Smooth muscle cell (in vitro differentiated cells): Measurements from ENCODE around the gene RTN4R. TPM values are rescaled to one million over a fixed set of nuclear protein-coding genes. Genes with fewer than 3 reads are reported as not detected.
A peak's percentile ranks its signal among the peaks of the same experiment; 100 is the strongest.
"Not testable (repeated sequence)": the region's sequence is repeated elsewhere in the genome, so short reads cannot be mapped to it uniquely, and the experiment has no call there.

ENCODE experiments used
- DNase-seq: peaks from one replicate; lab custom pipeline; 2025; ENCODE audit not compliant: unreplicated experiment; lab: John Stamatoyannopoulos, UW
- H2AFZ ChIP-seq: fragments of 200-600 bp; sonication (generic); 2 replicates; pipeline ENCODE4 v1.6.0; 2016; ENCODE audit warnings: antibody characterized with exemption, low read depth, mild to moderate bottlenecking
- H3F3A ChIP-seq: fragments of 200-600 bp; sonication (generic); 2 replicates; pipeline ENCODE4 v1.6.0; 2017; ENCODE audit warnings: antibody characterized with exemption, low read depth
- H3K27ac ChIP-seq: fragments of 200-600 bp; sonication (generic); 2 replicates; pipeline ENCODE4 v1.5.1; 2016; ENCODE audit warnings: low read depth, mild to moderate bottlenecking
- H3K27me3 ChIP-seq: fragments of 200-600 bp; sonication (generic); 2 replicates; pipeline ENCODE4 v1.6.1; 2016; ENCODE audit warnings: low read depth, mild to moderate bottlenecking
- H3K36me3 ChIP-seq: fragments of 200-600 bp; sonication (generic); 2 replicates; pipeline ENCODE4 v1.5.1; 2016; ENCODE audit warnings: low read depth
- H3K4me1 ChIP-seq: fragments of 200-600 bp; sonication (generic); 2 replicates; pipeline ENCODE4 v1.5.1; 2016; ENCODE audit warnings: low read depth
- H3K4me2 ChIP-seq: fragments of 200-600 bp; sonication (generic); 2 replicates; pipeline ENCODE4 v1.6.0; 2016; ENCODE audit warnings: mild to moderate bottlenecking
- H3K4me3 ChIP-seq: fragments of 200-600 bp; sonication (generic); 2 replicates; pipeline ENCODE4 v1.5.1; 2016; ENCODE audit warnings: mild to moderate bottlenecking
- H3K79me2 ChIP-seq: fragments of 200-600 bp; sonication (generic); 2 replicates; pipeline ENCODE4 v1.6.0; 2016; ENCODE audit warnings: low read depth, mild to moderate bottlenecking
- H3K9ac ChIP-seq: fragments of 200-600 bp; sonication (generic); 2 replicates; pipeline ENCODE4 v1.6.0; 2016; ENCODE audit warnings: low read depth
- H3K9me3 ChIP-seq: fragments of 200-600 bp; sonication (generic); replicated peaks from 2 replicates; pipeline ENCODE4 v1.5.1; 2016; ENCODE audit warnings: low read depth
- H4K20me1 ChIP-seq: fragments of 200-600 bp; sonication (generic); 2 replicates; pipeline ENCODE4 v1.6.0; 2016; ENCODE audit warnings: low read depth
- CTCF ChIP-seq: fragments of 200-600 bp; sonication (generic); IDR thresholded peaks from 2 replicates; pipeline ENCODE4 v1.5.1; 2017; ENCODE audit warnings: borderline replicate concordance, mild to moderate bottlenecking, antibody characterized with exemption; ENCODE audit not compliant: insufficient read depth, poor library complexity, severe bottlenecking
- WGBS: methylation state at CpG from one replicate; pipeline ENCODE4 v1.1.7; 2016; ENCODE audit warnings: low lambda C conversion rate; 5-methylcytosine and 5-hydroxymethylcytosine counted together
- polyA plus RNA-seq: library from polyadenylated mRNA; unstranded; fragments of >200 nt; fragmentation: Nextera tagmentation; extraction: Ambion mirVana; gene quantifications from 2 replicates; pipeline ENCODE4 v1.2.1, GENCODE V29; 2016
- total RNA-seq: library from RNA; depleted of rRNA; stranded (reverse); fragments of >200 nt; gene quantifications from 2 replicates; pipeline ENCODE4 v1.2.3, GENCODE V29; 2014

Gene RTN4R
- total and polyA plus RNA-seq, 2 experiments from 2014 or later = 1.8 to 4.7 TPM

DNA sequence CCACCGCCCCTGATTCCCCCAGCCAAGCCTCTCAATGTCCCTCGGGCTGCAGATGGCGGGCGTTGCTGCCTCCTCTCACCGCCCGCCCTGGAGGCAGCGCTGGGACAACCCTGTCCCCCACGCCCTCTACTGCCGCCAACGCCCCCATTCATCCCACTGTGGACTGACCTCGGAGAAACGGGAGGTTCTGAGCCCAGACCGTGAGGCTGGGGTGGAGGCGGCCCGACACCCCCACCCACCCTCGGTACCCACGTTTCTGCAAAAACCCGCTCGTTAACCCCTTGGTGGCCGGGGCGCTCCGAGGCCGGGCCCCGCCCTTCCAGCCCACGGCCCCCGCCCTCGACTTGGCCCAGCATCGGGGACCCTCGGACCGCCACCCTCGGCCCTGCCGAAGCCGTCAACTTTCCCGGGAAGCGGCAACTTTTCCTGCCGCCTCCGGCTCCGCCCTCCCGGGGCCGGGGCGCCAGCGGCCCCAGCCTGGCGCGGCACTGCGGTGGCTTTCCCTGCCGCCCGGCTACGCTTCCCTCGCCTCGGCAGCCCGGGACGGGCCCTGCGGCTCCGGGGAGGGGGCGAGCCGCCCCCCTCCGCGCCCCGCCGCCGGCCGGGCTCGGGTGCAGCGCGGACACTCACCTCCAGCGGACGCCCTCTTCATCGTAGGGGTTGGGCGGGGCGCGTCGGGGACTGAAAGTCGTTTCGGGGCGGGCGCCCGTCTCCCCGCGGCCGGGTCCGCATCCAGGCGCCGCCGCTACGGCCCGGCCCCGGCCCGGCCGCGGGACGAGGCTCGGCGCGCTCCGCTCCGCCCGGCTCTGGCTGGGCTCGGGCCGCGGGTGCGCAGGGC lies 458 bp downstream of the RTN4R start:
- Histone ChIP-seq H2AFZ (no peak overlapping the region), H3K4me2 (peak overlapping the region; percentile 90), H3K4me1 (peaks cover 7% of the 10 kb centered on the region), H3K79me2 (no peaks in the 10 kb centered on the region), H3K27ac (no peak overlapping the region), H3K9ac (no peak overlapping the region), H4K20me1 (no peaks in the 10 kb centered on the region), H3K27me3 (no peaks in the 10 kb centered on the region), H3K9me3 (no peaks in the 10 kb centered on the region), H3K36me3 (no peaks in the 10 kb centered on the region), H3F3A (no peaks in the 10 kb centered on the region), H3K4me3 (peak overlapping the region; percentile 50)
- WGBS = under 1% methylated on average over 30 of the region's 101 CpGs
- no peak for TF ChIP-seq CTCF
- DNase-seq = no peak

DNA sequence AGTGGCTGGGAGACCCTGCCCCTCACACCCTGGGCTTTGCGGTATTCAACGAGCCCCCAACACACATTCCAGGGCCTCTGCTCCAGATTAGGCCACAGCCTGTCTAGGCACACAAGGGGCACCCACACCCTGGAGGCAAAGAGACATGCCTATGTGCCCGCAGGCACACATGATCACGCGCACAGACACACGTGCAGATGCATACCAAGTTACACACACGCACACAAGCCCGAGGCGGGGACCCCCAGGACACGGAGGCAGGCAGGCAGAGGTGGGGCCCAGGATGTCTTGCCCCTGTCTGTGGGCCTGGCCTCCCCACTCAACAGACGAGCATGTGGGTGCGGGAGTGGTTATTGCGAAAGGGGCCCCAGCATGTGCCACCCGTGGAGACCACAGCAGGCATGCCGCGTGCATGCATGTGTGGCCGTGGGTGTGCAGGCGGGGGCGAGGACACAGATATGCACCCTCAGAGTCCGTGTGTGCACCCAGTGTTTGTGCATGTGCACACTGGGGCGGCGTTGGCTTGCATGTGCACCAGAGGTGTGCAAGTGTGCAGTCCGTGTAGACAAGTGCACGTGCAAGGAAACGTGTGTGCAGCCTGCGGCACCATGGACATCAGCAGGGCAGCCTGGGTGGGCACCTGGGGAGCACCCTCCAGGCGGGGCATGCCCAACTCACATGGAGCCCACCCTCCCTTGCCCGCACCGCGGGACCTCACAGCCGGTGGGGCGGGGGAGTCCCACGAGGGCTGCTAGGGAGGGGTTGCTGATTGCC lies 1.3 kb downstream of the RTN4R start:
- Histone ChIP-seq H3K4me3 (peak overlapping the region; percentile 50), H3K4me2 (peak overlapping the region; percentile 90)
- not testable (repeated sequence) for H3K9me3 ChIP-seq, DNase-seq, H4K20me1 ChIP-seq, H3K4me1 ChIP-seq, H3K27ac ChIP-seq, H3K27me3 ChIP-seq, H2AFZ ChIP-seq, H3K79me2 ChIP-seq, H3F3A ChIP-seq, H3K36me3 ChIP-seq, H3K9ac ChIP-seq
- 86% methylated on average over 25 of the region's 33 CpGs for WGBS

DNA sequence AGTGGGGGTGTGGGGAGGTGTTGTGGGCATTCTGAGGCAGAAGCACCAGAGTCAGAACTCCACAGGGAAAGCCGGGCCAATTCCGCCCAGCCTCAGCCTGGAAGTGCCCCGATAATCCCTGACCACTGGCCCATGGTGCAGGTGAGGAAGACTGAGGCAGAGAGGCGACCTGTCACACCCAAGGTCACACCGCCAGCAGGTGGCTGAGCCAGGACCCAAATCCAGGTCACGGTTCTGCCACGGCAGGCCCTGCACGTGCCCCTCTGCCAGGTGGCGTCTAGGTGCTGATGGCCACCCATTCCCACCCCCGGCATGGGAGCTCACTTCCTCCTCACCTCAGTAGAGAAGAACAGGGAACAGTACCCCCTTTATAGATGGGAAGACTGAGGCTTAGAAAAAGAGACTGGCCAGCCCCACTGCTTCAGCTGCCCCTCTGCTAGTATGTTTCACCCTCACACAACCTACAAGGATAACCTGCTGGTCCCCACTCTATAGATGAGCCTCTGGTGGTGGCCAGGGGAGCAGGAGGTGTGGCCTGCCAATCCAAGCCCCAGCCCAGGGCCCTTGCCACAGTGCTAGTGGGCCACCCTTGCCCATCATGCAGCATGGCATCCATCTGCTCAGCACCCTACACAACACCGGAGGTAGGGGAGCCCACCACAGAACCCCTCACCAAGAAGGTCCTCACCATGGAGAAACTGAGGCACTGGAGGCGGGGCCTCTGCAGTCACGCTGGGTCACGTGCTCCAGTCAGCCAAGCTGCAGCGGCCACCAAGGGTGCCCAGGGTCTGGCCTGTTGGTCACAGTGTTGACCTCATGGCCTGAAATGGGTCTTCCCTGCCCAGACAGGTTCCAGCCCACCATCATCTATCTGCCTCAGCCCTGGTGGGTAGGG lies 2.1 kb downstream of the RTN4R start:
- not testable (repeated sequence) for H4K20me1 ChIP-seq, H2AFZ ChIP-seq, H3K27ac ChIP-seq, H3K4me3 ChIP-seq, H3K9ac ChIP-seq, H3K4me1 ChIP-seq, DNase-seq, H3K79me2 ChIP-seq, H3K27me3 ChIP-seq, H3K9me3 ChIP-seq, H3K4me2 ChIP-seq, H3K36me3 ChIP-seq, H3F3A ChIP-seq
- WGBS = 95% methylated on average over 15 of the region's 15 CpGs

DNA sequence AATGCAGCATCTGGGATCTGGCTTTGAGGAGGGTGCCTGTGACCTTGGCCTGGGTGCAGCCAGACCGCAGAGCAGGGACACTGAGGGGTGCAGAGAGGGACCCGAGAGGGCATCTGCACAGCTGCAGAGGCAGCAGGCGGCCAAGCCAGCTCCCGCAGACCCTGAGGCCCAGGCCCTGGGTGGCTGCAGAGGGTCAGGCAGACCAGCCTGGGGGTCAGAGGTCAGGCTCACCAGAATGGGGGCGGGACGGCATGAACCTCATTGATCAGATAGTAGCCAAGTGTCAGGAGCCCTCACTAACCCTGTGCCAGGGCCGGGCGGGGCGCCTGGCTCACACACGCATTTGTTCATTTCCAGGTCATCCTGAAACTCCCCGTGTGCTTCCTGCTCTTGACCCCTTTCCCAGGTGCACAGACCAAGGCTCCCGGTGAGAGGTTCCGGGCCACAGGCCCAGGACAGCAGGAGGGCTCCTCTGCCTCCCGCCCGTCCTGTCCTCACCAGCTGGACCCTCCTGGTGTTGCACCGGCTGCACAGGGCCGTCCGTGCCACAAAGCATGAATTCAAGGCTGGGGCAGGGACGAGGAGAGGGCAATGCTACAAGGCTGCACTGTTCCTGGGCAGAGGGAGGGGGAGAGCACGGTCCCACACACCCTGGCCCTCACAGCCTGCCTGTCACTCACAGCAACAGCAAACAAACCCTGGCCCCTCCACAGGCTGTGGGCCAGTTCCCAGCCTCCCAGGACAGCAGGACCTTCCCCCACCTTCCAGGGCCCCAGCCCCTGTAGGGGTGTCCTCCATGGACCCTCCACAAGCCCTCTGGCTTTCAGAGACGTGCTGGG lies 3.3 kb downstream of the RTN4R start:
- Histone ChIP-seq H3K27ac (no peak overlapping the region), H3K9ac (no peak overlapping the region), H3K27me3 (no peaks in the 10 kb centered on the region), H3K4me3 (no peak overlapping the region), H3F3A (no peaks in the 10 kb centered on the region), H3K4me1 (peaks cover 7% of the 10 kb centered on the region), H3K9me3 (no peaks in the 10 kb centered on the region), H3K4me2 (no peak overlapping the region), H4K20me1 (no peaks in the 10 kb centered on the region), H3K79me2 (no peaks in the 10 kb centered on the region), H3K36me3 (no peaks in the 10 kb centered on the region), H2AFZ (no peak overlapping the region)
- 84% methylated on average over 18 of the region's 21 CpGs for WGBS
- no peak for DNase-seq
- no peak for TF ChIP-seq CTCF

DNA sequence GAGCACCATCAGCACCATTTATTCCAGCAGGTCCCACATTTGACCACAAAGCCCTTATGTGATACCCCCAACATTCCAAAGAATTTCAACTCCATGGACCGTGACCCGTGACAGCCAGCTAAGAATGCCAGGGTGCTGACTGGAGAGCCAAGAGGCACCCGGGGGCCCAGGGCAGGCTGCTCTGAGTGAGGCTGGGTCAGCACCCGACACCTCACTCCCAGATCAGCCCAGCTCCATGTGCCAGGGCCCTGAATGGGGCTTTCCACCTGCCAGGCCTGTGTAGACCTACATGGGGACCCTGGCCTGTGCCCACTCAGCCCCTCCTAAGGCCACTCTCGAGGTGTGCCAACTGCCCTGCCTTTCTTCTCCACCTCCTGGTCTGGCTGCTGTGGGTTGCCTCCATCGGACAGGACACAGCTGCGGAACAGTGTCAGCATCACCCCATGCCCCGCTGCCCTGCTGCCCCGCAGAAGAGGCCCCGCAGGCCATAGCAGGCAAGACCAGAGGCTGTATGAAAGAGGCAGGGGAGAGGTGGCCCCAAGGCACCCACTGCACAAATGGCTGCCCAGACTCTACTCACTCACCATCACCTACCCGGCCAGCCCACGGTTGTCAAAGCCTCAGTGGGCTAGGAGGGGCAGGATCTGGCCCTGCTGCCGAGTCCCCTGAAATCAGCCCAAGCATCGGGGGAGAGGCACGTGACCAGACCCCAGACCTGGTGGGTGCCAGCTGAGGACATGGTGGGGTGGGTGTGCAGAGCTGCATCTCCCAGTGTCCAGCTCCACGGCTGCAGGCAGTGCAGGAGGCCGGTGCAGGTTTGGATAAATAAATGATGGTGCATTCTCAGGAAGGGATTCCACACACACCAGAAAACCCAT lies 4.5 kb downstream of the RTN4R start:
- H3K36me3 ChIP-seq, H3K27me3 ChIP-seq, H3K4me3 ChIP-seq, H3K9ac ChIP-seq, H3K9me3 ChIP-seq, H2AFZ ChIP-seq, H3K79me2 ChIP-seq, H4K20me1 ChIP-seq, H3K4me1 ChIP-seq, H3F3A ChIP-seq, H3K27ac ChIP-seq, H3K4me2 ChIP-seq, DNase-seq: not testable (repeated sequence)
- WGBS = 92% methylated on average over 17 of the region's 17 CpGs
